Right forelimb (tissue), 1 donor: ENCODE results near the gene BLVRB.
"Not testable (repeated sequence)": the region's sequence is repeated elsewhere in the genome, so short reads cannot be mapped to it uniquely, and the experiment has no call there.

Experiments
- DNase-seq: peaks from one replicate; pipeline ENCODE4 v3.0.0-alpha.2; 2018

Gene BLVRB

DNA sequence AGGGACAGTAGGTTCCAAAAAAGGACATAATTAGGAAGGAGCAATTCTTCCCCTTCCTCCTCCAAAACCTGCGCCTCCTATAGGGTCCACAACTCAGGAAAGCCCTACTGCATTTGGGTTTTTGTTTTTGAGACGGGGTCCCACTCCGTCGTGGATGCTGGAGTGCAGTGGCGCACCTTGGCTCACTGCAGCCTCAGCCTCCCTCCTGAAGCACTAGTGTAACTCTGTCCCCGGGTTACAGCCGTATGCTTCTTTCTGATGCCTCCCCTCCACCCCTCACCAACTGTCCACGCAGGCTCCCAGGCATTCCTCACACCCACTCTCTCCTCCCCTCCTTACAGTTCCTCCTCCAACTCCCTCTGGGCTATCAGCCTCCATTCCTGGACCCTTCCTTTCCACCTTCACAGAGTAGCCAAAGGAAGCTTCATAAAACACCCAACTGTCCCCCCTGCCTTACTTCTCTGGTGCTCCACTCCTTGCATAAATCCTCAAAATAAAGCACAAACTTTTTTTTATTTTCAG, 19.2 kb downstream of the BLVRB start:
- no peak for DNase-seq

DNA sequence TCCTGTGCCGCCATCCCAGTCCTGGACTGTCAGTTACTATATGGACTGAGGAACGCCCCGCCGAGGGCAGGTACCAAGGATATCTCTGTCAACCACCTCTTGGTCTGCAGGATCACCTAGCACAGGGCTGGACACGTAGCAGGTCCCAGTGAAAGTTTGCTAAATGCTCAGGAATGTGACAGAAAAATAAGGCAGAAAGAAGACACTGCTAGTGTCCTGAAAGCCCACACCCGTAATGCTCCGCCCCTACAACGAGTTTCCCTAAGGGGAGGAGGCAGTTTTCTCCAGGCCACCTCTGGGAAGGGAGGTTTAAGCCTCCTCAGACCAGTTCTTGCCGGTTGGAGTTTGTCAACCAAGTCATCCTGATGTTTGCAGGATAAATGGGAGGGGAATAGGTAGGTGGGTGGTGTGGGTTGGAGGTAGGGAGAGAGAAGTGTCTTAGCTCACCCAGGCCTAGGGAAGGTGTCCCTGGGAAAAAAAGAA, 19.7 kb downstream of the BLVRB start:
- DNase-seq = no peak

DNA sequence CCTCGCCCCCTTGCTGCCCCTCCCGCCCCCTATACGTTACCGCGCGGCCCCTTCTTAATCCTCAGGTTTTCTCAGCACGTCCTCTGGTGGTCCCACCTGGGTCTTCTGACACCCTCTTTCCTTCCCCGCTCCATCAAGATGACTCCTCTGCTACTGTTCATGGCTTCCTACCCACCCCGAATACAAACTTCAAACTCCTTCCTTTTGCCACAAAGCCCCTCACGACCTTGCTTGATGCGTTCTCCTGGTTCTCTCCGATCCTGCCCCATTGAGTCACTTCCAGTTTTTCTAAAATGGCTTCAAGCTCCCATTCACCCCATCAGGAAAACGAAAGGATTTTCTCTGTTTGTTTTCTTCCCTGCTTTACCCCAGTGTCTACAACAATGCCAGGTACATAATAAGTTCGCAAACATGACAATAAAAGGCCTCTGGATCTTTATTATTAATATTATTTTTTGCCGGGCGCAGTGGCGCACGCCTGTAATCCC, 20.7 kb downstream of the BLVRB start:
- DNase-seq = no peak

DNA sequence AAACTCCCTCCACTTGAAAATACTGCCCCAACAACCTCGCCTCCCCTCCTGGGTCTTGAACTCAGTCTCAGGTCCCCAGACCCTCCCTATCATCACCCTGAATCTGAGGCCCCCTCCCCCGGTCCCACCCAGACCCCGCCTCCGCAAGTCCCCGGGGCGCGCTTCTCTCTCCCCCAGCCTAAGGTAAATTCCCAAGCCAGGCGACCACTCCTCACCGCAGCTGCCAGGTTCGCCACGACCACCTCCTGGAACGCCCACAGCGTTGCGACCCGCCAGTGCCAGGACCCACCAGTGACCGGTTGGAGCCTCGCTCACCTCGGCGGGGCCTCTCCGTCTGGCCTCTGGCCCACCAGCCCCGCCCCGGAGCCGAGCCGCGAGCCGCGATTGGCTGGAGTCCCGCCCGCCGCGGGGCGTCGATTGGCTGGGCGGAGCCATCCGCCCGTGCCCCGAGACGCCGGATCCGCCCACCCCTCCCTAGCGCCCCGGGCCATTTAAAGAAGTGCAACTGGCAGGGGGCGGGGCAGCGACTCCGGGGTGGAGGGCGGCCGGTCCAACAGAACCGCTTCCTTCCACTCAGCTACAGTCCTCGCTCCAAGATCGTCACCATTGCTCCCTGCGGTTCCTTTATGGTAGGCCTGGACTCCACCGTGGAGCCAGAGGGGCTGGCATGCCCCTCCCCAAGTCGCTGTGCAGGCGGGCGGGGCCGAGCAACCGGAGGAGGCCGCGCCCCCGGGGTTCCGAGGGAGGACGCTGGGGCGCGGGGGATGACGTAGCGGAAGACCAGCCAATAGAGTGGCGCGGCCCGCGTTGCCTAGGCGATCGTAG, 21.3 kb downstream of the BLVRB start, which contains the start of gene SERTAD3:
TSS of gene SERTAD3 (minus strand) at position 336 of the 825 bp plus-strand sequence. CDS start 2,255 bp downstream, outside the sequence.
- peak; percentile 99 for DNase-seq

DNA sequence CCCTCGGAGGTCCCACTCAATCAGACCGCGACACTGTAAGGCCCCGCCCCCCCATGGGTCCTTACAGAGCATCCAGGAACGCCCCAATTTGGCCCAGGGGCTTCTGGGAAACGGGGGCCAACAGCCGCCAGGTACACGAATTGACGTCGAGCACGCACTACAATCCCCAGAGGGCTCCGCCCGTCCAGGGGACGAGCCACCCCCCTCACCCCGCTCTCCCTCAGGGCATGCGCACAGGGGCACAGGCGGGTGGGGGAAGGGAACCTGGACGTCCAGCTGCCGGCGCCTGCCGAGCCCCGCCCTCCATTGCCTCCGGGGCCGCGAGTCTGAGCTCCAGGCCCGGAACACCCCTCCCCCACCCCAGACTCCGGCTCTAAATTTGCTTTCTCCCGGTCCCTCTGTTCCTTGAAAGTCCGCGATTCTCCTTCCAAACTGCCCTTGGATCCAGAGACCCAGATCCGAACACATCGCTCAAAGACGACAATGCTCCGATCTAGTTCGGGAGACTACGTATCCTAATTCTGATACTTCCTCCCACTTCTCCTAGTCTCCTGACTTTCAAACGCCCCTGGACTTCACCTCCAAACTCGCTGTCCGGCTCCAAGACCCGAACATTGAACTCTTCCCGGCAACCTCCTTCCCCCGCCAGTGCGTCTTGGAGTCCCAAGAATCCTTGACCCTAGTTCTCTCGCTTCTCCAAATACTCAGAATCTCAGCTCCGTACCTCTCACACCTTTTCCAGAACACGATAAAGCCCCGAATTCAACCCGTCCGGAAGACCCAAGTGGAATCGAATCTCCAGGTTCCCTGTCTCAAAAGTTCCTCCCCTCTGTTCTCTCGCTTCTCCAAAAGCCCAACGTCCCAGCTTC, 22.2 kb downstream of the BLVRB start:
- peak; percentile 100 for DNase-seq

DNA sequence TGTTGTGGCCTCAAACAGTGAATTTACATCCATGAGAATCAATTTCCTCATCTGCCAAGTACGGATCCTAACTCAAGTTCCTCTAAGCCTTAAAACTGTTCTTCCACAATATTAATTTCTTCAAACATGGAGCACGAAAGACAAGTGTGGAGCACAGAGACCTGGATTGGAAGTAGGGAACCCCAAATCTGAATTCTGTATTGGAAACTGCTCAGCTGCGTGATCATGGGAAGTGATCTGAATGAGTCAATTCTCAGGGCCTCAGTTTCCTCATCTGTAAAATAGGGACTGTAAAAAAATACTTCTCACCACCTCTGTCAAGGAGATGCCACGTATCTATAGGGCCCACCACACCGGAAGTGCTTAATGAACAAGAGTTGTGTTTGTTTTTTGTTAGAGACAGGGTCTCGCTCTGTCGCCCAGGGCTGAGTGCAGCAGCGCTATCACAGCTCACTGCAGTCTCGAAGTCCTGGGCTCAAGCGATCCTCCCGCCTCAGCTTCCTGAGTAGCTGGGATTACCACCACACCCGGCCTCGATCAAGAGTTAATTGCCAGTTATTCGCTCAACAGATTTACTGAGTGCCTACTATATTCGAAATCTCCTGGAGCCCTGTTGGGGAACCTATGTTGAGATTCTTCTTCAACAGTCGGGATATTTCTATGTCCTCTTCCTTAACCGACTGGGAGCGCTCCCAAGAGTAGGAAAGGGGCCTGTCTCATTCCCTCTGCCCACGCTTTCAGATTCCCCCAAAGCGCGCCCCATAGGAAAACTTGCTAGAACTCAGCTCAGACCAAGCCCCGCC, 23.0 kb downstream of the BLVRB start:
- no peak for DNase-seq

DNA sequence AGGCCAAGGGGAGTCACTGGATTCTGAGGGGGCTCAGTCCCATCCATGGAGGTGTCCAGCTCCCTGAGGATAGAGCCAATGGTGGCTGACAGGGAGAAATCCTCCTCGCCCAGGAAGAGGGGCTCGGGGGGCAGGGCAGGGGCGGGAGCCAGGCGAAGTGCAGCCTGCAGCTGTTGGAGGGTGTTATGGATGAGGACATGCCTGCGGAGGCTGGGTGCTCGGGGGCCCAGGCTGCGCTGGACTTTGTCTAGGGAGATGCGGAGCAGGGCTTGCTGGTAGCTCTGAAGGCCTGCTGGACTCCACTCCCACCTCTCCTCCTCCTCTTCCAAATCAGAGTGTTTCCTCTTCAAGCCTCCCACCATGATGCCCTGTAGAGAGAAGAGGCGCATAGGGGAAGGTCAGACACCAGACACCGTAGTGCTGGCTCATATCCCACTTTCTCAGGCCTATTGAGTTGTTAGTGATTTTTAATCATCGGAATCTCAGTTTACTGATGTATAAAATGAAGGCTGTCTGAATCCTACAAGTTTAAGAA, 23.8 kb downstream of the BLVRB start:
- DNase-seq = no peak

DNA sequence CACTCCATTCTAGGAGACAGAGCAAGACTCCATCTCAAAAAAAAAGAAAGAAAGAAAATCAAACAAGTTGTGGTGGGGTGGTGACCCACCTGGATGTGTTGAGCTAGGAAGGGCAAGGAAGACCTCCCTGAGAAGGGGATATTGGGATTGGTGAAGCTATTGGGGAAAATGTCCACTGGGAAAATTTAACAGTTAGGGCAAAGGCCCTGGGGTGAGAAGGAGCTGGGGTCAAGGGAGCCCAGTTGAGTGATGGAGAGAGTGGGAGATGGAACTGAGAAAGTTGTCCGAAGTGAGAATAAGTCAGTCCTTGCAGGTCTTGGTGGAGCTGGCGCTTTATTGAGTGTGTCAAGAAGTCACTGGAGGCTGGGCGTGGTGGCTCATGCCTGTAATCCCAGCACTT, 27.3 kb downstream of the BLVRB start:
- DNase-seq = no peak

DNA sequence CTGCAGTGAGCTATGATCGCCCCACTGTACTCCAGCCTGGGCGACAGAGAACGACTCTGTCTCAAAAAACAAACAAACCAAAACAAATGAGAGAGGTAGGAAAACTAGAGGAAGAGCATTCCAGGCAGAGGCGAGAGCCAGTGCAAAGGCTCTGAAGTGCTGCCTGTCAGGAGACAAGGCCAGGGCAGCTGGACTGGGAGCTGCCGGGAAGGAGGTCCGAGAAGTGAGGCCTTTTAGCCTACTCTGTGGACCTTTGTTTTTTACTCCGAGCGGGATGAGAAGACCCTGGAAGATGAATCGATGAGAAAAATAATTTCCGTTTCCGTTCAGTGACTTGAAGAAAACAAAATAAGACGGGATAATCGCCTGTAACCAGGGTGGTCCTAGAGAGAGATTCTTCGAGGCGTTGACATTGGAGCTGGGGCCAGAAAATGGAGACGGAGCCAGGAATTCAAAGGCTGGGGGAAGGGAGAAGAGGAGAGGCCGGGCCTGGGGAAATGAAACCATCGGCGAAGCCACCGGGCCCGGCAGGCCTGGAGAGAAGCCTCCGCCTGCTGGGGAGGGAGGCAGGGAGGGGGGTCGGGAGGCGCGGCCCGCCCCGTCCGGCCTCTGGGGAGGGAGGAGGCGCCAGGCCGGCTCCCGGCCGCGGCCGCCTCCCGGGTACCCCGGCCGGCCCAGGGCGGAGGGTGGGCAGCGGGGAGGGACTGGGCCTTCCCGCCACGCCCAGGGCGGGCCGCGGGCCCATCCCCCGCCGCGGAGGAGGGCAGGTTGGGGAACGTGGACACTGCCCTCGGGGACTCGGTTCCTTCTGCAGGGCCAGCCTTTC, 31.9 kb downstream of the BLVRB start:
- DNase-seq = peak; percentile 93

DNA sequence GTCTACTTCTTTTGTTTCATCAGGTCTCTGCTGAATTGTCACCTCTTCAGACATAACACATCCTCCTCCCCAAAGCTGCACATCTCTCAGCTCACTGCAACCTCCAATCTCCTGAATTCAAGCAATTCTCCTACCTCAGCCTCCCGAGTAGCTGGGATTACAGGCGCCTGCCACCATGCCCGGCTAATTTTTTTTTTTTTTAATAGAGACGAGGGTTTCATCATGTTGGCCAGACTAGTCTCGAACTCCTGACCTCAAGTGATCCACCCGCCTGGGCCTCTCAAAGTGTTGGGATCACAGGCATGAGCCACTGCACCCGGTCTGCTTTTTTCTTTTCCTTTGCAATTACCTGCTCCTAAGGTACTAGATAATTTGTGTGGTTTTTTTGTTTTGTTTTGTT, 32.8 kb downstream of the BLVRB start:
- DNase-seq = not testable (repeated sequence)

DNA sequence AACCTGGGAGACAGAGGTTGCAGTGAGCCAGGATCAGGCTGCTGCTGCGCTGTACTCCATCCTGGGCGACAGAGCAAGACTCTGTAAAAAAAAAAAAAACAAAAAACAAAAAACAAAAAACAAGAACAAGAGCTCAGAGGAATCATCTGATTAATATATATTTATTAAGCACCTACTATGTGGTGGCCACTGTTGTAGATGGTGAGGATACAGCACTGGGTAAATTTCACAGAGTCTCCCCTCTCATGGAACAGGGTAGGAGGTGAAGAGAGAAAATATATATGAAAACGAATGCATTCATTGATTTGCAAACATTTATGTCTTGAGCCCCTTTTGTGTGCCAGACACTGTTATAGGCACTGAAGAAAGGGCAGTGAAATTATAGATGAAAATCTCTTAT, 33.8 kb downstream of the BLVRB start:
- DNase-seq = no peak

DNA sequence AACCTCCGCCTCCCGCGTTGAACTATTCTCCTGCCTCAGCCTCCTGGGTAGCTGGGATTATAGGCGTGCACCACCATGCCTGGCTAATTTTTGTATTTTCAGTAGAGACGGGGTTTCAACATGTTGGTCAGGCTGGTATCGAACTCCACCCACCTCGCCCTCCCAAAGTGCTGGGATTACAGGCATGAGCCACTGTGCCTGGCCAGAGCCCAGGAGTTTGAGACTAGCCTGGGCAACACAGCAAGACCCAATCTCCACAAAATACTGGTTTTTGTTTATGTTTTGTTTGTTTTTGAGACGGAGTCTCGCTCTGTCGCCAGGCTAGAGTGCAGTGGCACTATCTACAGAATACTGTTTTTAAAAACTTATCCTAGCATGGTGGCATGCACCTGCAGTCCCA, 35.3 kb downstream of the BLVRB start:
- DNase-seq = not testable (repeated sequence)

DNA sequence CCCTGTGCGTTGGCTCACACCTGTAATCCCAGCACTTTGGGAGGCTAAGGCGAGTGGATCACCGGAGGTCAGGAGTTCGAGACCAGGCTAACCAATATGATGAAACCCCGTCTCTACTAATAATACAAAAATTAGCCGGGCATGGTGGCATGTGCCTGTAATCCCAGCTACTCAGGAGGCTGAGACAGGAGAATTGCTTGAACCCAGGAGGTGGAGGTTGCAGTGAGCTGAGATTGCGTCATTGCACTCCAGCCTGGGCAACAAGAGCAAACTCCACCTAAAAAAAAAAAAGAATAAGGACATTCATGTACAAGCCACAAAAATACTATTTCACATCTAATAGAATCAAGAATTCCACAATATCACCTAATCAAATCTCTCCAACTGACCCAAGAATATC, 37.3 kb downstream of the BLVRB start:
- not testable (repeated sequence) for DNase-seq

DNA sequence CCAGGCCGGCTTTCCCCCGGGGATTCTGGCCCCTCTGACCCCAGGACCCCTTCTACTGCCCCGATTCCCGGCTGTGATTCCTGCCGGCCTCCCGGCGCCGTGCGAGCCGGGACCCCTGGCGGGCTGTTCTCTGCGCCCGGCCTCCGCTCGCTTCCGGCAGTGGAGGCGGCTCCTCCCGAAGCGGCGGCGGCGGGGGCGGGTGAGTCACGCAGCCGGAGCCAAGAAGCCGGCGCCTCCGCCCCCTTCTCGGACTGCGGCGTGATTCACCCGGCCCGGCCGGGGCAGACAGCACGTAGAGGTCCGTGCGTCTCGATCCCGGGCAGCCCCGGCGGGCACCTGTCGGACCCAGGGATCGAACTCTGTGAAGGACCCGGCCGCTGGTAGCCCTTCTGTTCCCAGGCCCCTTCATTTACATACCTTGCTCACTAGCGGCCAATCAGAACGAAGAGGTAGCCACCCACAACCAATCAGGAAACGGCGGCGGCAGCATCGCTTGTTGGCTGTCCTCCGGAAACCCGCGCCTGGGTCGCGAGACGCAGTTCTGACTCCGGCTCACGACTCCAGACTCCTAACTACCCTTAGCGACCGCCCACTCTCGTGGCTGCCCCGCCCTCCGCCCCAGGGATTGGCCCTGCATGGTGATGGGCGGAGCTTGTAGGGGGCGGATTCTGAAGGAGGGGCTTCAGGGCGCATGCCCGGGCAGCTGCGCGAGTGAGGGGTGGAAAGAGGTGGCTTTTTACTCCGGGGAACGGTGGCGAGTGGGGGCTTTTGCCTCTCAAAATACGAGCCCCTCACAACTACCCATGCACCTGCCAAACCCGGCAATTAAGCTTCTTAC, 39.9 kb downstream of the BLVRB start, which contains the start of gene SERTAD1:
TSS of gene SERTAD1 (minus strand) at position 543 of the 838 bp plus-strand sequence. CDS start 2,446 bp downstream, outside the sequence.
- peak; percentile 100 for DNase-seq

DNA sequence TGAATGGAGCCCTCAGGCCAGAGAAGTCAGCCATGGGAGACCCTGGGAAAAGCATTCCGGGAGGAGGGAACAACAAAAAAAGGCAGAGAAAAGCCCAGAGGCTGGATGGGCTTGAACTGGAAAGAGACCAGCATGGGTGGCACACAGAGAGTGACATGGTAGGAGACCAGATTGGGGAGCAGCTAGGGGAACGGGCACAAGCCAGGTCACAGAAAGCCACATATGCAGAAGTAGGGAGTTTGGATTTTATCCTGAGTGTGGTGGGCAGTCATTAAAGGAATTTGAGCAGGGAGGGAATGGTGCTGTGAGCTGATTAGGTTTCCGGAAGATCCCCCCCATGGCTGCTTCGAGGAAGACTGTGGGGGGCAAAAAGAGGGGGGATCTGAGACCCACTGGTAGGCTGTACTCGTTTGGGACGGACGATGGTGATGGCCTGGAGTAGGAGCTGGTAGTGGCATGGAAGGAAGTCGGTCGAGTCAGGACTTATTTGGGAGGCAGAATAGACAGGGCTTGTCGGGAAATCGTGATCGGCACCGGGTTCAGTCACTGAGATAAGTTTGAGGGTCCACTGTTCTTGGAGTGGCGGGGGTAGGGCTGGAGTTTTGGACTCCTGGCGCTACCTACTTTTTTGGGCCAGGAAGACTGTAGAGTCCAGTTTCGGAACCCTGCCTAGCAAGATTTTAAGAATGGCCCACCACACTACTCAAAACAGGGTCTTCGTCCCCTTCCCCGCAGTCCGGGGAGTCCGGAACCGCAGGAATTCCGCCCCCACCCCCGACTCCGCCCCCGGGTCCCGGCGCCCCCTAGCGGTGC, 40.7 kb downstream of the BLVRB start:
- DNase-seq = no peak

DNA sequence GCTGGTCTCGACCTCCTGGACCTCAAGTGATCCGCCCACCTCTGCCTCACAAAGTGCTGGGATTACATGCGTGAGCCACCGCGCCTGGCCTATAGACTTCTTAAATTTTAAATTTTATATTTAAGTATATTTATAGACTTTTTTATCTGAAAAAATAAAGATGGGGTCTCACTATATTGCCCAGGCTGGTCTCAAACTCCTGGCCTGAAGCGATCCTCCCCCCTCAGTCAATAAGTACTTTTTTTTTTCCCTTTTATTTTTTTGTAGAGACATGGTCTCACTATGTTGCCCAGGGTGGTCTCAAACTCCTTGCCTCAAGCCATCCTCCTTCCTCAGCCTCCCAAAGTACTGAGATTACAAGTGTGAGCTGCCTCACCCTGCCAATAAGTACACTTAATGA, 41.6 kb downstream of the BLVRB start:
- DNase-seq = no peak

DNA sequence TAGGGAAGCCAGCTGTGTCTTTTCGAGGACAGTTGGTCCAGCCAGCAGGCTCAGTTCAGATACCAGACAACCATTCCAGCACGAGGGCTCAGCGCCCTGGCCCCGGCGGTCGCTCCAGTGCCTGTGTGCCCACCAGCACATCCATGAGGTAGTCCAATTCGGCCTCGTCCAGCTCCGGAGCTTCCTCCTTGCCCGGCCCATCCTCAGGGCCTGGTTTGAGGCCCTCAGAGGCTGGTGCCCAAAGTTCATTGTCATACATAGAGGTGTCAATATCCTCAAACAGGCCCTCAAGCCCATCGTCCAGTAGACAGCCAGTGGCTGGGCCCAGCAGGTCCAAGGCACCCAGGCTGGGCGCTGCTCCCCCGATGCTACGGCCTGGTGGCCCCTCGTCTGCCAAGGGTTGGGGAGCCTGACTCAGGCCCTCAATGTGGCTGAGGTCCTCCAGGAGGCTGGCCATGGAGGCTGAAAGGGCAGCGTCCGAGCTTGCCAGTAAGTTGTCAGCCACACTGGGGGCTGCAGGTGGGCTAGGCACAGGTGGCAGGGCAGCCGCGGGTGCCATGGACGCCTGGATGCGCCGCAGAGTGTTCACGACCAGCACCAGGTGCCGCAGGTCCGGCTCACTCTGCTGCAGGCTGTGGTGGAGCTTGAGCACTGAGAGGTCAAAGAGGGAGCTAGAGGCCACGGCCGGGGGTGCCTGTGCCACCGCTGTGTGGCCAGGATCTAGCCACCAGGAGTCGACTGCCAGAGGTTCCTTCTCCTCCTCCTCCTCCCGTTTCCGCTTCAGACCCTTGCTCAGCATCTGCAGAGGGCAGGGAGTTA, 42.6 kb downstream of the BLVRB start:
- no peak for DNase-seq
